GM12872 (cell line): ENCODE results near the gene VPS26B.

Experiments
- TF ChIP-seq, protein P1 (sequence below): IDR thresholded peaks from 3 replicates; pipeline ENCODE4 v1.5.1; 2011; ENCODE audit warnings: low read depth, mild to moderate bottlenecking, low read length, moderate library complexity; ENCODE audit not compliant: insufficient read depth

VPS26B gene

DNA sequence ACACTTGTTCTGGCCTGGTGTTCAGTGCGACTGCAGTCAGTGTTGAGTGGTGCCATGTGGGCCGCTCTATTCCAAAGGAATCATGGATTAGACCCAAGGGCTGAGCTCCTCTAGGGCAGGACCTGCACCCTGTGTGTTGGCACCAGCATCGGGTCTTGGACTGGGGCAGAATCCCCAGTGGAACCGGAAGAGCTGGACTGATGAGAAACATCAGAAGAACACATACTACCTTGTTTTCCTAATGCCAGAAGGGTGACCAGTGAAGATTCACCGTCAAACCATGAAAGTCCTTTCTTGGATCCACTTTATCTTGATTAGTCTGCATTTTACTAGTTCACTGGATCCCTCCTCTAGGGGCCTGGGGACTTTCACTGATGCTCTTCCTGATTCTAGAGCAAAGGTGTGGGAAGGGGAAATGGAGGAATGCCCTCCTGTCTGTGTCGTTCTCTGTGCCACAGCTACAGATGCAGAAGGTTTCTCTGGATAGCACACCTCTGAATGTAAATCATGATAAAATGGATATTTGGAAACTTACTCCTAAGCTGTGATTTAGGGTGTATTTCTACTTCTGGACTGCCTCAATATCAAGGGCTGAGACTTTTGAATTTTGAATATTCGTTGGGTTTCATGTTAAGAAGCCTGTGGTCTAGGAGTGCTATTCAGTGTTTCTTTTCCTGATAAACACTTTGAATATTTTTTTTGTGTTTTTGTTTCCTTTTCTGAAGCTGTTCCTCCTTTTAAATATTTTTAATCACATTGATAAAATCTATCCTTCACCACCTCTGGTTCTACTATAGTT is 40.7 kb downstream of the VPS26B start:
- TF ChIP-seq, protein P1, sequence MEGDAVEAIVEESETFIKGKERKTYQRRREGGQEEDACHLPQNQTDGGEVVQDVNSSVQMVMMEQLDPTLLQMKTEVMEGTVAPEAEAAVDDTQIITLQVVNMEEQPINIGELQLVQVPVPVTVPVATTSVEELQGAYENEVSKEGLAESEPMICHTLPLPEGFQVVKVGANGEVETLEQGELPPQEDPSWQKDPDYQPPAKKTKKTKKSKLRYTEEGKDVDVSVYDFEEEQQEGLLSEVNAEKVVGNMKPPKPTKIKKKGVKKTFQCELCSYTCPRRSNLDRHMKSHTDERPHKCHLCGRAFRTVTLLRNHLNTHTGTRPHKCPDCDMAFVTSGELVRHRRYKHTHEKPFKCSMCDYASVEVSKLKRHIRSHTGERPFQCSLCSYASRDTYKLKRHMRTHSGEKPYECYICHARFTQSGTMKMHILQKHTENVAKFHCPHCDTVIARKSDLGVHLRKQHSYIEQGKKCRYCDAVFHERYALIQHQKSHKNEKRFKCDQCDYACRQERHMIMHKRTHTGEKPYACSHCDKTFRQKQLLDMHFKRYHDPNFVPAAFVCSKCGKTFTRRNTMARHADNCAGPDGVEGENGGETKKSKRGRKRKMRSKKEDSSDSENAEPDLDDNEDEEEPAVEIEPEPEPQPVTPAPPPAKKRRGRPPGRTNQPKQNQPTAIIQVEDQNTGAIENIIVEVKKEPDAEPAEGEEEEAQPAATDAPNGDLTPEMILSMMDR = no peak

DNA sequence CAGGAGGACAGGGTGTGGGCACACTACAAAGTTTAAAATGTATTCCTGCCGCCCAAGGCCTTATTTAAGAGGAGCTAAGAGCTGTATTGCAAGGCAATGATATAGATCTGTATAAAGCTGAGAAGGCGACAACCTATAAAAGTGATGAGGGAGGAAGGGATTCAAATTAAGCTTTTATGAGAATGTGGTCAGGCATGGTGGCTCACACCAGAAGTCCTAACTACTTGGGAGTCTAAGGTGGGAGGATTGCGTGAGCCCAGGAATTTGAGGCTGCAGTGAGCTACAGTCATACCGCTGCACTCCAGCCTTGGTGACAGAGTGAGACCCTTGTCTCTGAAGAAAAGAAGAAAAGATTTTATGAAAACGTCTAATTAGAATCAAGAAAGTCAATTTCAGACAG is 42.0 kb downstream of the VPS26B start:
- TF ChIP-seq, protein P1 = no peak

DNA sequence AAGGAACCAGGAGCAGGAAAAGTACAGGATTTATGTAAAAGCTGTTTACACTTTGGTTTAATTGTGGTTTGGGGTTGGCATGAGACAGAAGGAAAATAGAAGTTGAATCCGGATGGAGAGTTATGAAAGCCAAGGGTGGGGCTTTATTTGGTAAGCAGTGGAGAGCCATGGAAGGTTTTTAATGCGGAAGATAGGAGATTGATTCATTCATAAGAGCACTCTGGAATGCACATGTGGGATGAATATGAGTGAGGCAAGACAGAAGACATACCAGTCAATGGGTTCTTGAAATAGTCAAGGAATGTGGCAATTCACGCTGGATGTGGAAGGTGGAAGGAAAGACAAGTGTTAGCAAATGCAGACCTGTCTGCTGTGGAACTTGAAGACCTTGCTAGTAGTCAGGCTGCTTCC is 42.4 kb downstream of the VPS26B start:
- TF ChIP-seq, protein P1 = no peak

DNA sequence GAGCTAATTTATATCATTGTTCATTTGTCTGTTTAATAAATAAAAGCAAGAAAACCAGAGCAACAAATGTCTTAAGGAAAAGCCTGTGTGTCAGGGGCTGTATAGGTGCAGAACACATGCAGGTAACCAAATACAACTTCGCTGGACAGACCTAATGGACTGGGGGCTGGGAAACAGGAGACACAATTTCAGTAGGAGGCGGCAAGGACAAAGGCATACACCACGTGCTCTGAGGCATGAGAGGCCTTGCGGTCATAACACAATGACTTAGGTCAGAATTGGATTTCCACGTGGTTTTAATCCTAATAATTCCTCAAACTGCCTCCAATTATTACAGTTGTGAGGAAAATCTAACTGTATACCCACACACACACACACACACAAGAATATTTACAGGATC is 43.0 kb downstream of the VPS26B start:
- TF ChIP-seq, protein P1 = no peak

DNA sequence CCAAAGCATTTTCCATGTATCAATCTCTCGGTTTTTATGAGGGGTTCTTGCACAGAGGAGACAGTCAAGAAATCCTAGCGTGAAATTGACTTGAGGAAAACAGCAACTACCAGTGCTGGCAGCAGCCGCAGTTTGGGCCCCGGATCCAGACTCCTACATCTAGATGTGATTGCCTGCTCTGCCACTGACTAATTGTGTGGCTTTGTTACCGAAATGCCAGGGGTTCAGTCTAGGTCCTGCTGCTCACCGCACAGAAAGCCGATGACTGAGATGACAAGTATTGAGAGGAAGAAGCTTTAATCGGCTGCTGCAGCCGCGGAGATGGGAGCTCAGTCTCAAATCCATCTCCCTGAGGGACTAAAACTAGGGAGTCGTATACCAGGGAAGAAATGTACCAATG is 43.5 kb downstream of the VPS26B start:
- TF ChIP-seq, protein P1 = no peak

DNA sequence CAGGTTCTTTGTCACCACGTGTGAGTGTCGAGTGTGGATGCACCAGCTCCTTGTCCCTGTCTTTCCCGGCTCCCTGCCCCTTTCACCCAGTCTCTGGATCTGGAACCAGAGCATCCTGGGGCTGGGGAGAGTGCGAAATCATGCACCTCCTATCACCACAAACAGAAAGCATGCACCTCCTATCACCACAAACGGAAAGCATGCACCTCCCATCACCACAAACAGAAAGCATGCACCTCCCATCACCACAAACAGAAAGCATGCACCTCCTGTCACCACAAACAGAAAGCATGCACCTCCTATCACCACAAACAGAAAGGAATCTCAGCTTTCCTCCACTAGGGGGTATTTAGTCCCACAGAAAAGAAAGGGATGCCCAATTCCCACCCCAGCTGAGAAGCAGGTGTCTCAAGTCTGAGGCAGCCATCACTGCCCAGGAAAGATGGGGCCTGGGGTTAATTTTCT is 45.8 kb downstream of the VPS26B start:
- TF ChIP-seq, protein P1 = peak; percentile 22; the same call in 1 of the 3 replicates

DNA sequence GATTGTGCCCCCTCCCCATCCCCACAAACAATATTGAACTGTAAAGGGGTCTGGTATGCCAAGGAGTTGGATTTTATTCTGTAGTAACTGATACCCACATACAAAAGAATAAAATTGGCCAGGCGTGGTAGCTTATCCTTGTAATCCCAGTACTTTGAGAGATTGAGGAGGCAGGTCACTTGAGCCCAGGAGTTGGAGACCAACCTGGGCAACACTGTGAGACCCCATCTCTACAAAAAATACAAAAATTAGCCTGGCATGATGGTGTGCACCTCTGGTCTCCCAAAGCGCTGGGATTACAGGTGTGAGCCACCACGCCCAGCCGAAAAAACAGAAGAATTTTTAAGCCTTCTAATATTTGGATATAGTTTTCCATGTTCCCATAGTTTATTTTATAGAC is 47.5 kb downstream of the VPS26B start:
- TF ChIP-seq, protein P1 = no peak
